HT1080 (cell line): ENCODE data around the gene MTURN. TPM values are rescaled to one million over a fixed set of nuclear protein-coding genes. Genes with fewer than 3 reads are reported as not detected.
"Not testable (repeated sequence)": the region's sequence is repeated elsewhere in the genome, so short reads cannot be mapped to it uniquely, and the experiment has no call there.

Experiments
- DNase-seq: peaks from one replicate; pipeline ENCODE4 v3.0.0-alpha.2; 2015; ENCODE audit warnings: low read depth
- total RNA-seq: library from RNA; depleted of rRNA; stranded (reverse); fragments of >200 nt; shearing (Covaris generic); gene quantifications from 2 replicates; pipeline ENCODE4 v1.2.3, GENCODE V29; 2014

Gene MTURN
- total RNA-seq, 1 experiment from 2014 or later: 2.4 TPM

DNA sequence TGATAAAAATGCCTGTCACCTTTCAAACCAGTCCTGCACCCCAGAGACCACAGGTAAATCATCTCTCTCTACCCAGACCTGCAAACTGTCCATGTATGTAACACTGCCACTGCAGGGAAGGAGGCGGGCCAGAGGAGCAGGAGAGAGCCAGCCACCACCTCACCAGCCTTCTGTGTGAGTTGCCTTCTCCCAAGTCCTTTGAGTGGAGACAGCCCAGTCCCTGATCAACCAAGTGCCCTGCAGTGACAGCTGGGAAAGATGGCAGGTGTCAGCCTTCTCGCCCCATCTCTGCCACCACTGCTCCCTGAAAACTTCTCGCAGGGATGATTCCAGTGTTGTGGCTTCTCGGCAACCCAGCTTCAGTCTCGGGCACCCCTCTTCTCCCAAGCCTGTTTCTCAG is 42.4 kb downstream of the MTURN start:
- DNase-seq: no peak

DNA sequence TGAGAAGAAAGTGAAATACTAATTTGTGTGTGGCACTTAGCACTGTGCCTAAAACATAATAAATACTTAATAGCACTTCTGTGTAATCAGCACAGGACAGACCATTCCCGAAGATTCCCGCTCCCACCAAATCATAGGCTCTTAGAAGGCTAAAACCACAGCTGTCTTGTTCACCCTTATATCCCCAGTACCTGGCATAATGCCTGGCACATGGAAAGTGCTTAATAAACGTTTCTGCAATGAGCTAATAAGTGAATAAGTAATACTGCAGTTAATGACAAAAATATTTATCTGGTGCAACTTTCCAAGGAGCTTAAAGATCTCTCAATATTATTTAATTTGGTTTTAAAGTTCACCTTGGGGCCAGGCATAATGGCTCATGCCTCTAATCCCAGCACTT is 43.2 kb downstream of the MTURN start:
- no peak for DNase-seq

DNA sequence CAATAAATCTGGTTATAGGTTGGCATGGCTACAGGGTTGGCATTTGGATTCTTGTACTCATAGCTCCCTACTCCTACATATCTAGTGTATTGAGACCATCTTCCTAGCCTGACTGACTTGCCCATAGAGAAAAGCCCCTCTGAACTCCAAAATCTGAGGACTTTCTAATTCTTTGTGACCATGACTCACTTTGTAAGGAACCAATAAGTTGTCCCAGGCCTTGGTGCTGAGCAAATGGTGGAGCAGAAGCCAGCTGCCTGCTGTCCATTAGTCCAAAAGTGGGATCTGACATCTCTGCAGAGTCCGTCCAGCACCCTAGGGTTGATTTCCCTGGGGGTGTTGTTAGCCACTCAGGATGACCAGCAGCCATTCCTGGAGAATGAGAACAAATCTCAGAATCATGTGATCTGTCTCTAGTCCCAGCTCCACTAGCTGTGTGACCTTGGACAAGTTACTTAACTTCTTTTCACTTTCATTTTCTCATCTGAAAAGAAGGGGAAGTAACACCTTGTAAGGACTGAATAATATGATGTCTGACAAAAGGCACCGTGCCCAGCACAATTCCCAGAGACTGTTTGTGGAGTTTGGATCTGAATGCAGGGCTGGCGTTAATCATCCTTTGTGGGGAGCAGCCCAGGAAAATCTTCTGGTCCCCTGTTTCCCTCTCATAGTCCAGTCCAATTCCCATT is 44.1 kb downstream of the MTURN start:
- no peak for DNase-seq

- no peak for DNase-seq
Measured at GRCh38 chr7:30180718-30181117, 45.9 kb downstream of the MTURN start.

DNA sequence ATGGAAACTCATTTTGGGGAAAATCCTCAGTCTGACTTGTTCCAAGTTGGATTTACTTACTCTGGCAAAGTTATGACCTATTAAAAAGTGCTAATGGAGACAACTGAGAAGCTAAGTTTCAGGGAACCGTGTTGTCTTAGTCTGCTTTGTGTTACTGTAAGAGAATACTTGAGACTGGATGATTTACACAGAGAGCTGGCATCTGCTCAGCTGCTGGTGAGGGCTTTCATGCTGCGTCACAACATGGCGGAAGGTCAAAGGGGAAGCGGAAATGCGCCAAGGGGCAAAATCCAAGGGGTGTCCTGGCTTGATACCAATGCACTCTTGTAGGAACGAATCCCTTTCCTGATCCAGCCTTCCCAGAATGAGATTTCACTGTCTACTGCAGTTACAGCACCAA is 46.4 kb downstream of the MTURN start:
- no peak for DNase-seq

GRCh38 chr7:30181736-30182522 is 47.1 kb downstream of the MTURN start:
- DNase-seq: no peak

GRCh38 chr7:30182814-30183213 is 48.0 kb downstream of the MTURN start:
- DNase-seq: no peak

- no peak for DNase-seq
Measured at GRCh38 chr7:30183749-30184369, 49.1 kb downstream of the MTURN start.

DNA sequence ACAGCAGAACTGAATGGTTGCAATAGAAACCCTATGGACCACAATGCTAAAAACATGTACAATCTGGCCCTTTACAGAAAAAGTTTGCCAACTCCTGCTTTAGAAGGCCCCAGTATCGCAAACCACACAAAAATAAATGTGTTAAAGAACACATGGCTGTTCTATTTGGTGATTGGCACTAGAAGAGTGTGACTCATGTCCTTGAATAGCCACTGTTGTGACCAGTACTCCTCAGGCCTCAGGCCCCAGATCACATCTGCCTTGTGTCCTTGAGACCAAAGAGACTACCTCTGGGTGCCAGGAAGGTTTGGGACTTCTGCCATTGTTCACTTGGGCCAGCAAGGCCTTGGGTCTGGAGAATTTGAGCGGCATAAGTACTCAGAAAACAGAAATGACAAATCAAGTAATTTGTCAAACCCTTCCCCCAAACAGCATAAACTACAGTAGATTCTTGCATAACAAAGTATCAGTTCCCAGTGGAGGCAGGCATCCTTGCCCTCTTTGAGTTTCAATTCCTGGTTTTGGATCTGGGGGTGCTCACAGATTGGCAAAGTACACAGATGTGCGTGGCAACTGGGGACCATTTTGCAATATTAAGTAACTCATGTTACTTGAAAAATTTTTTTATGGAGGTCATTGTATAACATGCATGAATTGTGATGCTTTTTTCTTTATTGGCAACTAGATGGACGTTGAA is 50.2 kb downstream of the MTURN start:
- DNase-seq: no peak

GRCh38 chr7:30185496-30185895 is 50.7 kb downstream of the MTURN start:
- DNase-seq: no peak

DNA sequence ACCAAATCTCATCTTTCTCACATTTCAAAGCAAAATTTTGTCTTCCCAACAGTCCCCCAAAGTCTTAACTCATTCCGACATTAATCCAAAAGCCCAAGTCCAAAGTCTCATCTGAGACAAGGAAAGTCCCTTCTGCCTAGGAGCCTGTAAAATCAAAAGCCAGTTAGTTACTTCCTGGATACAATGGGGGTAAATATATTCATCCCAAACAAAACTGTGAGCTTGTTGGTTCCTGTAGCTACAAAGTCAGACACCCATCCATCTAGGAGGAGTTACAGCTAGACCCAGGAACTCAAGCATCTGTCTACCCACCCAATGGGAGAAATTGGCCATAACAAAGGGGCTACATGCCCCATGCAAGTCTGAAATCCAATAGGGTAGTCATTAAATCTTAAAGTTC is 51.9 kb downstream of the MTURN start:
- no peak for DNase-seq

DNA sequence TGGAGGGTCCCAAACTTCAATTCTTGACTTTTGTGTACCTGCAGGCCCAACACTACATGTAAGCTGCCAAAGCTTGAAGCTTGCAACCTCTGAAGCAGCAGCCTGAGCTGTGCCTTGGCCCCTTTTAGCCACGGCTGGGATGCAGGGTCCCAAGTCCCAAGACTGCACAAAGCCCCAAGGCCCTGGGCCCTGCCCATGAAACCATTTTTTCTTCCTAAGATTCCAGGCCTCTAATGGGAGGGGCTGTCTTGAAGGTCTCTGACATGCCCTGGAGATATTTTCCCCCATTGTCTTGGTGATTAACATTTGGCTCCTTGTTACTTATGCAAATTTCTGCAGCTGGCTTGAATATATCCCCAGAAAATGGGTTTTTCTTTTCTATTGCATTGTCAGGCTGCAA is 52.7 kb downstream of the MTURN start:
- no peak for DNase-seq

DNA sequence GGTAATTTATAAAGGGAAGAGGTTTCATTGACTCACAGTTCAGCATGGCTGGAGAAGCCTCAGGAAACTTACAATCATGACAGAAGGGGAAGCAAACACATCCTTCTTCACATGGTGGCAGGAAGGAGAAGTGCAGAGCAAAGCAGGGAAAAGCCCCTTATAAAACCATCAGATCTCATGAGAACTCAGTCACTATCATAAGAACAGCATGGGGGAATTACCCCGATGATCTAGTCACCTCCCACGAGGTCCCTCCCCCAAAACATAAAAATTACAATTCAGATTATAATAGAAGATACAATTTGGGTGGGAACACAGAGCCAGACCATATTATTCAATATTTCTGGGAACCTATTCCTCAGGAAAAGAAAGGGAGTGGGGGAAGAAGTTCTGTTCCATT is 53.6 kb downstream of the MTURN start:
- DNase-seq: not testable (repeated sequence)

GRCh38 chr7:30188811-30189210 is 54.0 kb downstream of the MTURN start:
- no peak for DNase-seq

- no peak for DNase-seq
Measured at GRCh38 chr7:30191809-30192208, 57.0 kb downstream of the MTURN start.

GRCh38 chr7:30193336-30193943 is 58.7 kb downstream of the MTURN start:
- no peak for DNase-seq

- DNase-seq: no peak
Measured at GRCh38 chr7:30196408-30196807, 61.6 kb downstream of the MTURN start.

GRCh38 chr7:30197438-30197837 is 62.7 kb downstream of the MTURN start:
- no peak for DNase-seq

DNA sequence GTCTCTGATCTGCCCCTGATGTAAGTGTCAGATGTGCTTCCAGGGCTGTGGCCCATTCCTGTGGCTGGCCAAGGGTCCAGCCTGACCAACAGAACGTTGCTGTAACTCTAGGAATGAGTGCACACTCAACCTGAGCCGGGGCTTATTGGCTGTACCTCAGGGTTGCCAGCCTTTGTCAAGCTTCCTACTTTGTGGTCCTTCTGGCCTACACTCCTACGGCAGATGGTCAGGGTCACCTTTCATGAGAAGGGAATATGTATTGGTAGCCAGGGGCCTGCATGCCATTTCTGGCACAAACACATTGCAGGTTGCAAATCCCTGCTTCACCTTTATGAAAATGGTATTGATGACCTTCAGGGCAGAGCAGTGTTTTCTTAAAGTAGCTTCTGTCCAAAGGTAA is 64.5 kb downstream of the MTURN start:
- no peak for DNase-seq

DNA sequence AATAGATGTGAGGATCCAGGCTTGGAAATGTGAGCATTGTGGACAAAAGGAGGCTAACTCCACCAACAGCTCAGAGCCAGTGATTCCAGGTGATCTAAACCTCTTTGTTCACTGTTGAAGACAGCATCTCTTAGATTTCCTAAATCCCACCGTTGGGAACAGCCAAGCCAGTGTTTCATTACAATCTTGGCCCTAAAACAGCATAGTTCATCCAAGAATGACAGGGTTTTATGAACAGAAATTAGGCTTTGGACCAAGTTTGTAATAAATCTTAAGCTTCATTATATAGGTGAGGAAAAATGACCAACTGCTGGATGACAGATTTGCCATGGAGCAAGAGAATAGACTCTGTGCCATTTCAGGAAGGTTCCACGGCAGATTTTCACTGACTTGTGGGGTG is 65.8 kb downstream of the MTURN start:
- no peak for DNase-seq

GRCh38 chr7:30201161-30201666 is 66.4 kb downstream of the MTURN start:
- DNase-seq: no peak
